Ishikawa (cell line): ENCODE data around the gene RIPOR2.

ENCODE experiments used
- NFIC ChIP-seq: IDR thresholded peaks from 2 replicates; pipeline ENCODE4 v1.6.1; 2012
- REST ChIP-seq: IDR thresholded peaks from 2 replicates; pipeline ENCODE4 v1.6.1; 2012; ENCODE audit warnings: low read depth, mild to moderate bottlenecking
- TAF1 ChIP-seq: IDR thresholded peaks from 2 replicates; pipeline ENCODE4 v1.6.1; 2012; ENCODE audit warnings: low read depth, mild to moderate bottlenecking
- YY1 ChIP-seq: IDR thresholded peaks from 2 replicates; pipeline ENCODE4 v1.6.1; 2012; ENCODE audit warnings: low read depth

GRCh38 chr6:24905483-24905882 is 30.3 kb downstream of the RIPOR2 start:
- TF ChIP-seq REST (no peak), TAF1 (no peak), NFIC (no peak), YY1 (no peak)
